Central memory CD8-positive, alpha-beta T cell (primary cell): ENCODE measurements around the gene INSRR.

ENCODE experiments used
- ATAC-seq: fragments of 150-1000 bp; cut with Tn5 transposase; replicated peaks from 2 replicates; pipeline ENCODE4 v1.10.0; 2022; ENCODE audit warnings: mild to moderate bottlenecking, moderate FRiP score, moderate number of reproducible peaks; ENCODE audit not compliant: poor library complexity, severe bottlenecking; ENCODE audit errors: extremely low read depth
- DNase-seq, 2 donors: peaks; one replicate each; pipeline ENCODE4 v3.0.0; 2021; ENCODE audit warnings: low spot score in 2 of 2
- H3K27ac Mint-ChIP-seq: one replicate; pipeline ENCODE4 v1.8.0; 2022; ENCODE audit warnings: low read depth, mild to moderate bottlenecking, moderate library complexity, mixed read lengths
- H3K27me3 Mint-ChIP-seq: one replicate; pipeline ENCODE4 v1.8.0; 2022; ENCODE audit warnings: mixed read lengths
- H3K36me3 Mint-ChIP-seq: one replicate; pipeline ENCODE4 v1.8.0; 2022; ENCODE audit warnings: mild to moderate bottlenecking, moderate library complexity, mixed read lengths; ENCODE audit not compliant: insufficient read depth
- H3K4me1 Mint-ChIP-seq: one replicate; pipeline ENCODE4 v1.8.0; 2022; ENCODE audit warnings: mixed read lengths
- H3K4me3 Mint-ChIP-seq: one replicate; pipeline ENCODE4 v1.8.0; 2022; ENCODE audit warnings: mild to moderate bottlenecking, moderate library complexity, mixed read lengths
- H3K9me3 Mint-ChIP-seq: one replicate; pipeline ENCODE4 v1.8.0; 2022; ENCODE audit warnings: mixed read lengths

Gene INSRR

GRCh38 chr1:156876281-156876680 is 17.4 kb upstream of the INSRR start:
- H3K27ac Mint-ChIP-seq, result no peak overlapping the region
- DNase-seq, result no peak
- no peaks in the 10 kb centered on the region for H3K4me1 Mint-ChIP-seq
- no peak for ATAC-seq
- no peaks in the 10 kb centered on the region for H3K9me3 Mint-ChIP-seq
- no peak overlapping the region for H3K4me3 Mint-ChIP-seq
- peaks cover 85% of the 10 kb centered on the region for H3K27me3 Mint-ChIP-seq
- peaks cover 3% of the 10 kb centered on the region for H3K36me3 Mint-ChIP-seq

- DNase-seq (no peak), ATAC-seq (no peak)
- no peaks in the 10 kb centered on the region for H3K9me3 Mint-ChIP-seq
- peaks cover 3% of the 10 kb centered on the region for H3K36me3 Mint-ChIP-seq
- no peak overlapping the region for H3K4me3 Mint-ChIP-seq
- no peak overlapping the region for H3K27ac Mint-ChIP-seq
- no peaks in the 10 kb centered on the region for H3K4me1 Mint-ChIP-seq
- peaks cover 74% of the 10 kb centered on the region for H3K27me3 Mint-ChIP-seq
Measured at GRCh38 chr1:156875341-156875615, 16.4 kb upstream of the INSRR start.

DNA sequence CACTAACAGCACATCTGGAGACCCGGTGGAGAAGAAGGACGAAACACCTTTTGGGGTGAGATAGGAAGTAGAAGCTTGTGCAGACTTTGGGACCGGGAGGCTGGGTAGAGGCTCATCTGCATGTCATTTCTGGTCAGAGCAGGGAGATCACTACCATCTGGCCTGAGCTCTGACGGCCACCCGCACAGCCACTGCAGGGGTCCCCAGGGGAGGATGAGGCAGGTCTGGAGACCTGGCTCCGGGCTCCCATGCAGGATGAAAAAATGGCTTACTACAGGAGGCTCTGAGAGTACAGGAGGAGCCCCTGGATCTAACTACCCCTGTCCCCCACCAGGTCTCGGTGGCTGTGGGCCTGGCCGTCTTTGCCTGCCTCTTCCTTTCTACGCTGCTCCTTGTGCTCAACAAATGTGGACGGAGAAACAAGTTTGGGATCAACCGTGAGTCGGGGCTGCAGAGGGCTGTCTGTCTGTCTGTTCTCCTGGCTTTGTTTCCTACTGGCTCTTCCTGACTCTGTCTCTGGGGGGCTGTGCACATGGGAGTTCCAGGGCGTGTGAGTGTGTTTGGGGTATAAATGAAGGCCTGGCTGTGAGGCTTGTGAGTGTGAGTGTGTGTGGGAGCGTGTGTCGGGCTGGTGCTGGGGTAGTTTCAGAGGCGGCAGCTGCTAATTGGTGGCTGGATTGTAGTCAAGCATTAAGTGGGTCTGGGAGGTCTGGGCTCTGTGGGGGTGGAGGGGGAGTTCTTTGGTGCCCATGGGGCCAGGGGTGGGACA is 15.8 kb upstream of the INSRR start:
- Mint-ChIP-seq H3K4me1 (no peaks in the 10 kb centered on the region), H3K9me3 (no peaks in the 10 kb centered on the region), H3K27me3 (peaks cover 72% of the 10 kb centered on the region), H3K36me3 (peaks cover 3% of the 10 kb centered on the region), H3K27ac (no peak overlapping the region), H3K4me3 (no peak overlapping the region)
- no peak for ATAC-seq
- no peak for DNase-seq

GRCh38 chr1:156874142-156874541 is 15.2 kb upstream of the INSRR start:
- peaks cover 3% of the 10 kb centered on the region for H3K36me3 Mint-ChIP-seq
- H3K4me1 Mint-ChIP-seq, result no peaks in the 10 kb centered on the region
- DNase-seq (no peak), ATAC-seq (no peak)
- H3K9me3 Mint-ChIP-seq, result no peaks in the 10 kb centered on the region
- H3K4me3 Mint-ChIP-seq, result no peak overlapping the region
- peaks cover 73% of the 10 kb centered on the region for H3K27me3 Mint-ChIP-seq
- H3K27ac Mint-ChIP-seq, result no peak overlapping the region

DNA sequence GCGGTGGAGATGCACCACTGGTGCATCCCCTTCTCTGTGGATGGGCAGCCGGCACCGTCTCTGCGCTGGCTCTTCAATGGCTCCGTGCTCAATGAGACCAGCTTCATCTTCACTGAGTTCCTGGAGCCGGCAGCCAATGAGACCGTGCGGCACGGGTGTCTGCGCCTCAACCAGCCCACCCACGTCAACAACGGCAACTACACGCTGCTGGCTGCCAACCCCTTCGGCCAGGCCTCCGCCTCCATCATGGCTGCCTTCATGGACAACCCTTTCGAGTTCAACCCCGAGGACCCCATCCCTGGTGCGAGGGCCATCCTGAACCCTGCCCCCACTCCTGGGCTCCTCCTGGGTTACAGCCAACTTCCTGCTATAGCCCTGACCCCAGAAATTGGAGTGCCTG is 14.7 kb upstream of the INSRR start:
- no peak for ATAC-seq

GRCh38 chr1:156869455-156869854 is 10.5 kb upstream of the INSRR start:
- Mint-ChIP-seq H3K27ac (no peak overlapping the region), H3K27me3 (peaks cover 74% of the 10 kb centered on the region), H3K36me3 (peaks cover 3% of the 10 kb centered on the region), H3K4me1 (peaks cover 6% of the 10 kb centered on the region), H3K9me3 (no peaks in the 10 kb centered on the region), H3K4me3 (no peak overlapping the region)
- DNase-seq, result no peak
- no peak for ATAC-seq

More for the DNA sequence above, 14.7 kb upstream of the INSRR start:
- DNase-seq, result no peak
- peaks cover 73% of the 10 kb centered on the region for H3K27me3 Mint-ChIP-seq
- H3K27ac Mint-ChIP-seq, result no peak overlapping the region
- peaks cover 3% of the 10 kb centered on the region for H3K36me3 Mint-ChIP-seq
- H3K4me1 Mint-ChIP-seq, result no peaks in the 10 kb centered on the region
- no peaks in the 10 kb centered on the region for H3K9me3 Mint-ChIP-seq
- no peak overlapping the region for H3K4me3 Mint-ChIP-seq

DNA sequence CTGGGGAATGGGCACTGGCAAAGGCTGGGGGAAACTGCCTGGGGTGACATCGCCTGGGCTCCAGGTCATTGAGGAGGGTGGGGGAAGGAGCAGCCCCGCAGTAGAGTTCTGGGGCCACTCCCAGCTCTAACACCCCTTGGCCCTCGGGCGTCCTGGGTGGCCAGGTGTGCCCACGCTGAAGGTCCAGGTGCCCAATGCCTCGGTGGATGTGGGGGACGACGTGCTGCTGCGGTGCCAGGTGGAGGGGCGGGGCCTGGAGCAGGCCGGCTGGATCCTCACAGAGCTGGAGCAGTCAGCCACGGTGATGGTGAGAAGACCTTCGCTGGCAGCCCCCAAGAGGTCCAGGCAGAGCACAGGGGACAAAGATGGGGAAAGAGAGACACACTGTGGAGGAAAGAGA is 9.4 kb upstream of the INSRR start:
- ATAC-seq, result no peak
- no peak overlapping the region for H3K27ac Mint-ChIP-seq
- no peaks in the 10 kb centered on the region for H3K9me3 Mint-ChIP-seq
- H3K27me3 Mint-ChIP-seq, result peaks cover 74% of the 10 kb centered on the region
- no peak for DNase-seq
- H3K36me3 Mint-ChIP-seq, result no peaks in the 10 kb centered on the region
- H3K4me3 Mint-ChIP-seq, result no peak overlapping the region
- peaks cover 15% of the 10 kb centered on the region for H3K4me1 Mint-ChIP-seq

- peaks cover 18% of the 10 kb centered on the region for H3K4me1 Mint-ChIP-seq
- no peaks in the 10 kb centered on the region for H3K36me3 Mint-ChIP-seq
- H3K9me3 Mint-ChIP-seq, result no peaks in the 10 kb centered on the region
- H3K27ac Mint-ChIP-seq, result no peak overlapping the region
- H3K4me3 Mint-ChIP-seq, result no peak overlapping the region
- DNase-seq (no peak), ATAC-seq (no peak)
- peaks cover 78% of the 10 kb centered on the region for H3K27me3 Mint-ChIP-seq
Measured at GRCh38 chr1:156866249-156866909, 7.5 kb upstream of the INSRR start.

DNA sequence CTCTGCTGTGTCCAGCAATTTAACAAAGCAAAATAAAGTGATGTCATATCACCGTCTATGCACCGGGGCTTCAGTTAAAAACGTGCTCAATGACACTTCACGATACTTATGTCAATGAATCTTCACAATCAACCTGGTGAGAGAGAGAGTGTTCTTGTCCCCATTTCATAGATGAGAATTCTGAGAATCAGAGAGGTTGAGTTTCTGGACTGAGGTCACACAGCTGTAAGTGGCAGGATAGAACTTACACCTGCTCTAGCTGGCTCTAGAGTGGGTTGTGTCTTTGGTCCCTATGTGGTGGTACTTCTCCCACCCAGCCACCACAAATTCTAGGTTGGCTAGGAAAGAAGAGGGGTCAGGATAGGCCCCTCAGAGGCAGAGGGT is 6.9 kb upstream of the INSRR start:
- H3K4me3 Mint-ChIP-seq, result no peak overlapping the region
- H3K27me3 Mint-ChIP-seq, result peaks cover 80% of the 10 kb centered on the region
- no peak for ATAC-seq
- peaks cover 18% of the 10 kb centered on the region for H3K4me1 Mint-ChIP-seq
- H3K9me3 Mint-ChIP-seq, result no peaks in the 10 kb centered on the region
- no peak overlapping the region for H3K27ac Mint-ChIP-seq
- DNase-seq, result no peak
- no peaks in the 10 kb centered on the region for H3K36me3 Mint-ChIP-seq

- Mint-ChIP-seq H3K27me3 (peaks cover 80% of the 10 kb centered on the region), H3K4me1 (peaks cover 21% of the 10 kb centered on the region), H3K27ac (no peak overlapping the region), H3K9me3 (no peaks in the 10 kb centered on the region), H3K4me3 (no peak overlapping the region), H3K36me3 (no peaks in the 10 kb centered on the region)
- ATAC-seq (no peak), DNase-seq (no peak)
Measured at GRCh38 chr1:156865258-156865657, 6.3 kb upstream of the INSRR start.

GRCh38 chr1:156864796-156865195 is 5.9 kb upstream of the INSRR start:
- Mint-ChIP-seq H3K9me3 (no peaks in the 10 kb centered on the region), H3K27me3 (peaks cover 77% of the 10 kb centered on the region), H3K4me1 (peaks cover 26% of the 10 kb centered on the region), H3K4me3 (no peak overlapping the region), H3K27ac (no peak overlapping the region), H3K36me3 (no peaks in the 10 kb centered on the region)
- ATAC-seq (no peak), DNase-seq (no peak)

DNA sequence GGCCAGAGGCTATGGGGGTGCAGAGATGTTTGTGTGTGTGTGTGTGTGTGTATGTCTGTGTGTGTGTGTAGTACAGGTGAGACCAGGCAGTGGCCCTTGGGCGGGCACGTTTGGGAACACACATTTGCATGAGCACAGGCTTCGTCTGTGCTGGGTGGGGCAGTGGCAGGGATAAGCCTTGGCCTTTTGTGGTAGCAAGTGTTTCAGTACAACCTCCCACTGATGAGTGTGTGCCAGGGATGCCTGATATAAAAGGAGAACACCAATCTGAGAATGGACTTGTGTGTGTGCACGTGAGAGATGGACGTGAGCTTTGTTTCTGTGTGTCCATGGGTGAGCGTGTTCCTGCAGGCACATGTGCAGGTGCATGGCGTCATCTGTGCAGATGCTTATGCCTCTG is 4.7 kb upstream of the INSRR start:
- ATAC-seq (no peak), DNase-seq (no peak)
- H3K9me3 Mint-ChIP-seq, result no peaks in the 10 kb centered on the region
- H3K27me3 Mint-ChIP-seq, result peaks cover 71% of the 10 kb centered on the region
- H3K4me1 Mint-ChIP-seq, result peaks cover 31% of the 10 kb centered on the region
- no peak overlapping the region for H3K4me3 Mint-ChIP-seq
- H3K36me3 Mint-ChIP-seq, result no peaks in the 10 kb centered on the region
- H3K27ac Mint-ChIP-seq, result no peak overlapping the region

GRCh38 chr1:156862997-156863599 is 4.2 kb upstream of the INSRR start:
- Mint-ChIP-seq H3K4me1 (peaks cover 35% of the 10 kb centered on the region), H3K27ac (no peak overlapping the region), H3K36me3 (no peaks in the 10 kb centered on the region), H3K4me3 (no peak overlapping the region), H3K27me3 (peaks cover 71% of the 10 kb centered on the region), H3K9me3 (no peaks in the 10 kb centered on the region)
- ATAC-seq, result no peak
- DNase-seq, result no peak
